ENCODE results near the gene AATK.

AATK gene

GRCh38 chr17:81118308-81119221, 47.5 kb downstream of the AATK start:
- no peak for DNase-seq (ENCODE audit: extremely low read depth in 1 of 2, low read depth in 1 of 2)

DNA sequence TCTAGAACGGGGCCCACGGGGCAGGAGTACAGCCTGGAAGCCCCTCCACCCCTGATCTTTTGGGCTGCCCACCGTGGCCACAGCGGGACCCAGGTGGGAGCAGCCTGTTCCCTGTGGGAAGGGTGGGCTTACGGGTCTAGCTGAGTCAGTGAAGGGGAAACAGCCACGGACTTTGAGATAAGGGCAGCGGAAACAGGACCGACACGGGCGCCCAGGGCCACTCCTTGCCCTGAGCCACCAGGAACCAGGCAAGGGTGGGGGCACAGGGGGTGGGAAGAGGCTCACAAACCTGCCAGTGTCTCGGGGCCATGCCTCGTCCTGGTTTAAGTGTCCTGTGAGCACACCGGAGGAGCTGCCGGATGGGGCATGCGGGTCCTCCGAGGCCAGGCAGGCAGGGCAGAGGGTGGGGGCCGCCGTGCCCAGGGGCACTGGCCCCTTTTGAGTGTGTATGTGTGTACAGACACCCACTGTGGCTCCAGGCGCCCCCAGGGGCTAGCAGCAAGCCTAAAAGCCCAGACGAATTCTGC, 48.3 kb downstream of the AATK start:
- no peak for DNase-seq (ENCODE audit: extremely low read depth in 1 of 2, low read depth in 1 of 2)

- DNase-seq (ENCODE audit: extremely low read depth in 1 of 2, low read depth in 1 of 2) = no peak
Measured at GRCh38 chr17:81116704-81117103, 49.3 kb downstream of the AATK start.

- no peak for DNase-seq (ENCODE audit: extremely low read depth in 1 of 2, low read depth in 1 of 2)
Measured at GRCh38 chr17:81115749-81116464, 50.1 kb downstream of the AATK start.

DNA sequence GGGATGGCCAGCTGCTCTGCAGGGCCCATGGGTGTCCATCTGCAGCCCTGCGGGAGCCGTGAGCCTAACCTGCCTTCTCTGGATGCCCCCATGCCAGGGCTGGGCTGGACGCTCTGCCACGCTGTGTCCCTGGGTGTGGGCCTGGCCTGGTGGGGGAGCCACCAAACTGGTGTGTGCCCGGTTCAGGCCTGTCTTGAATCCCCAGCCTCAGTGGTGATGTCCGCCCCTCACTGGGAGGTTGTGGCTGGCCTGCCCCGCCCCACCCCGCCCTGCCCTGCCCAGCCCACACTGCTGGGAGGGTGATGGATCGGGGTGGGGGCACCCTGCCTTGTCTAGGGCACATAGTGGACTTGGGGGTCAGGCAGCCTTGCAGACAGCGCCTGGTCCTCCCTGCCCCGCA, 50.8 kb downstream of the AATK start:
- no peak for DNase-seq (ENCODE audit: extremely low read depth in 1 of 2, low read depth in 1 of 2)

- DNase-seq (ENCODE audit: extremely low read depth in 1 of 2, low read depth in 1 of 2) = no peak
Measured at GRCh38 chr17:81114351-81115093, 51.5 kb downstream of the AATK start.

- DNase-seq (ENCODE audit: extremely low read depth in 1 of 2, low read depth in 1 of 2) = no peak
Measured at GRCh38 chr17:81113158-81113724, 52.8 kb downstream of the AATK start.

- DNase-seq (ENCODE audit: extremely low read depth in 1 of 2, low read depth in 1 of 2) = no peak
Measured at GRCh38 chr17:81112450-81112849, 53.6 kb downstream of the AATK start.

DNA sequence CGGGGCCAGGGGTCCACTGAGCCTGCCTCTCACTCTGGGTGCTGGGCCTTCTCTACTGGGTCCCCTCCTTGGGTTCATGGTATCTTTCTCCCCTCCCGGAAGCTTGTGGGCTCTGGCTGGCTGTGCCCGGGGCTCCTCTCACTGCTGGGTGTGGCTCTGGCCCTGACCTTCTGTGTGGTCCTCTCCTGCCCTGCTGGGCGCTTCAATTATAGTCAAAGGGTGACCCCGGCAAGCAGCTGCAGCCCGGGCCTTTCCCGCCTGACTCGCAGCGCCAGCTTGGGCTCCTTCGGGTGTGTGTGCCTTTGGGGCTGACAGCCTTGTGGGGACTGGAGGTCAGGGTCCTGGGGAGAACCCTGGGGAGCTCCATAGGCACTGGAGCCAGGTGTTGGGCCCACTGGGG, 55.0 kb downstream of the AATK start:
- no peak for DNase-seq (ENCODE audit: extremely low read depth in 1 of 2, low read depth in 1 of 2)

DNA sequence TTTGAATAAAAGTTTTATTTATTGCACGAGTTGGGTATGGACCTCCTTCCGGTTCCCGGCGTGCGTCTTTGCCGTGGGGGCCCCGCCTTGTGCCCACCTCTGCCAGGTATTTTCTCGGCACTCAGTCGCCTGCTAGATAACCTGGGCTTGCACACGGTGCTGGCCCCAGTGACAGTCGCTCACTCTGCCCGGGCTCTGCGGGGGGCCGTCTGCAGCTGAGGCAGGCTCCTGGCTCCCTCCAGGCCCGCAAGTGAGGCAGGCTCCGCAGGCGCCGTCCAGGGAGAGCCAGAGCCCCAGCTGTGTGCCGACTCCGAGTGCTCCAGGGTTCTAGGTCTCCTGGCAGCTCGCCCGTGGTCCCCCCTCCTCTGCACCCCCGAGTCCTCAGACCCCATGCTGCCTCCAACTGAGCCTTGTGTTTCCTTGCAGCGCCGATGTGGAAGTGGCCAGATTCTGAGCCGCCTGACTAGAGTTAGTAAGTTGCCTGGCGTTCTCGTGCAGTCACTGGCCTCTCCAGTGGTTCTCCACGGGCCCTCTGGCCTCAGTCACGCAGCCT, 55.5 kb downstream of the AATK start:
- DNase-seq (ENCODE audit: extremely low read depth in 1 of 2, low read depth in 1 of 2) = no peak

DNA sequence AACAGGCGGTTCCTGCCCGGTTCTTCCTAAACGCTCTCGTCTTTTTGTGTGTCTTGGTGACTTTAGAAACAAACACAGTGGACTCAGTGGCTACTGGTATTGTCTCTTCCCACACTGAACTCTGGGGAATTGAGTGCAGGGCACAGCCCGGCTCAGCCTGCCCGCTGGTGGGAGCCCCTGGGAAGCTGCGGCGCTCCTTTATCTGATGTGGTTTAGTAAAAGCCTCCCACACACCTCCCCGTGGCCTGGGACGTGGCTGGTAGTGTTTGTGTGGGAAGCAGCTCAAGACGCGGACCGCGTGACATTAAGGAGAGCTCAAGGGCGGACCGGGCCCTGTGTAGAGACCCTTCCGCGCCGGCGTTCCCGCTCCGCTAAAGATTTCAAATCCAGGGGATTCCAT, 56.1 kb downstream of the AATK start:
- DNase-seq (ENCODE audit: extremely low read depth in 1 of 2, low read depth in 1 of 2) = no peak

DNA sequence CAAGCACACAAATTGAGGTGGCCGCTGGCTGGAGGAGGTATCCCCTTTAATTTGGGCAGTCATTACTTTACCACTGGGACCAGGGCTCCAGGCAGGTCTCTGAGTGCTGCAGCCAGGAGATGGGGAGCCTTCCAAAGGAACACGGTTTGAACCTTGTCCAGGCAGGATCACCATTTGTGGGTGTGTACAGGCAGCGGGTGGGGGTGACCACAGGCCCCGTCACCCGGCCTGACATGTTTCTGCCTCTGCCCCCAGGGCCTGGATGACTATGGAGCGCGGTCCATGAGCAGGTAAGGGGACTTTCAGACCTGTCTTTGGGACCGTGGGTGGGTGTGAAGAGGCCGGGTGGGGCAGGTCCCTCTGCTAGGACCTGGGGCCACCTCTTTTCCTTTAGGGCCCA, 57.8 kb downstream of the AATK start:
- no peak for DNase-seq (ENCODE audit: extremely low read depth in 1 of 2, low read depth in 1 of 2)

DNA sequence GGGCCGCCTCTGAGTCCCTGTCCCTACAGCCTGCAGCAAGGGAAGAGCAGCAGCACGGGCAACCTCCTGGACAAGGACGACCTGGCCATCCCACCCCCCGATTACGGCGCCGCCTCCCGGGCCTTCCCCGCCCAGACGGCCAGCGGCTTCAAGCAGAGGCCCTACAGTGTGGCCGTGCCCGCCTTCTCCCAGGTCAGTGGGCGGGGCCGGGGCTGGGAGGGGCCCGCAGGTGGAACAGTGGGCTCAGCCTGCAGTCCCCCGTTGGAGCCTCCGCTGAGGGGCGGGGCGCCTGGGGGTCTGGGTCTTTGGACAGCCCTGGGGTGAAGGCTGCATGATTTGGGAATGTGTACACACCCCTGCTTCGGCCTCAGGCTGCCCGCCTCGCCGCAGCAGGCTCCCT, 59.3 kb downstream of the AATK start:
- DNase-seq (ENCODE audit: extremely low read depth in 1 of 2, low read depth in 1 of 2) = no peak

GRCh38 chr17:81103379-81103778, 62.6 kb downstream of the AATK start:
- no peak for DNase-seq (ENCODE audit: extremely low read depth in 1 of 2, low read depth in 1 of 2)

- DNase-seq (ENCODE audit: extremely low read depth in 1 of 2, low read depth in 1 of 2) = no peak
Measured at GRCh38 chr17:81102869-81103268, 63.2 kb downstream of the AATK start.

DNA sequence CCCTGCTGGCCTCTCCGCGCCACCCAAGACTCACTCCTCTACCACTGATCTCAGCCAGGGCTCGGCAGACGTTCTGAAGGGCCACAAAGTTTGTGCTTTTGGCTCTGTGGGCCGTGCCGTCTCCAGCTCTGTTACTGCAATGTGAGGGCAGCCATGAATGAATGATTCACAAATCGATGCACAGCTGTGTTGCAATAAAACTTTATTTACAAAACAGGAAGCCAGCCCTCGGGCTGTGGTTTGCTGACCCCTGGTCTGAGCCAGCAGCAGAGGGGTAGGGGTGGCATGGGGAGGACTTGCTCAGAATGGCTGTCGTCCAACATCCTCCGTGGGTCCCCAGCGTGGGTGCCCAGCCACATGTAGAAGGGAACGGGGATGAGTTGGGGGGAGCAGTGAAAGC, 63.7 kb downstream of the AATK start:
- no peak for DNase-seq (ENCODE audit: extremely low read depth in 1 of 2, low read depth in 1 of 2)

DNA sequence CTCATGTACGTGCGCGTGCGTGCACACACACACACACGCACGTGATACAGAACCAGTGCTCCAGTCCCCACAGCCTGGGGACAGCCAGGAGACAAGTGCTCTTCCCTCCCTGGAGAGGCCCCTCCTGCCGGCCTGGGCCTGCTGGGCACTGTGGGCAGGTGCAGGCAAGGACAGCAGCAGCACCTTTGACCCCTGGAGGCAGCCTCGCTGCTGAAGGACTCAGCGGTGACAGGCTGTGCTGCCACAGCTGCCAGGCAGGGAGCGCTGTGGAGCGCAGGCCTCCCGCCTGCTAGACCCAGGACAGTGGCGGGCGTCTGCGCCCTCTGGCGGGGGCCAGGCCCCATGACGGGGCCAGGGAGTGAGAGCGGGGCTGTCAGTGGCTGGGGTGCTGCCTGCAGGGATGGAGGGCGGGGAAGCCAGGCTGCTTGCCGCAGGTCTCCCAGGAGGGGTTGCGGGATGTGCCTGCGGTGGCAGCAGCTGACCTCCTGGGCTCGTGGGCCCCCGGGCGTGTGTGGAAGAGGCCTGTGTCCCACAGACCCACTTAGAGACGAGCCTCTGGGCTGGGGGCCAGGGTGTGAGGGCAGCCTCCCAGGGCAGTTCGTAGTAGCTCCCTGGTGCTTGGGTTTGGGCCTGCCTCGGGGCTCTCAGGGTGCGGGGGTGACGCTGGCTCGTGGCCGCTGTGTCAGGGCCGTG, 64.3 kb downstream of the AATK start:
- DNase-seq (ENCODE audit: extremely low read depth in 1 of 2, low read depth in 1 of 2) = peak; percentile 76

GRCh38 chr17:81100668-81101067, 65.4 kb downstream of the AATK start:
- no peak for DNase-seq (ENCODE audit: extremely low read depth in 1 of 2, low read depth in 1 of 2)

GRCh38 chr17:81099888-81100287, 66.1 kb downstream of the AATK start:
- no peak for DNase-seq (ENCODE audit: extremely low read depth in 1 of 2, low read depth in 1 of 2)

DNA sequence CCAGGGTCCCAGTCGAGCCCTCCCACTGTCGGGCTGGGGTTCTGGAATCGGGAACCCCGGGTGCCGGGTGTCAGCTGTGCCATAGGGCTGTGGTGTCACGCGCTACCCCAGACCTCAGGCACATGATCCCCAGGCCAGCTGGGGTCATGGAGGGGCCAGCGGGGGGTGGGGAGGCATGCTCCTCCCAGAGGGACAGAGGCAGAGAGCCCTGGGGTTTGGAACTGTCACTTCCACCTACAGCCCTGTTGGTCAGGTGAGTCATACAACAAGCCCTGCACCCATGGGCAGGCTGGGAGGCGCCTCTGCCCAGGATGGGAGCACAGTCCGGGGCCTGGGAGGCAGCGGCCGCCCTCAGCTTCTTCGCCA, 68.1 kb downstream of the AATK start:
- DNase-seq (ENCODE audit: extremely low read depth in 1 of 2, low read depth in 1 of 2) = peak in 1 of 2 donors; percentile 16
